Measurements from ENCODE around the gene HAS3. TPM values are rescaled to one million over a fixed set of nuclear protein-coding genes. Genes with fewer than 3 reads are reported as not detected.
"Not testable (repeated sequence)": the region's sequence is repeated elsewhere in the genome, so short reads cannot be mapped to it uniquely, and the experiment has no call there.

HAS3 gene
- total RNA-seq, 2 experiments from 2014 or later: 1.2 to 1.6 TPM

- ATAC-seq (ENCODE audit: low read depth) (no peak), DNase-seq (no peak)
- Mint-ChIP-seq H3K27ac (no peak overlapping the region), H3K4me1 (peaks cover 7% of the 10 kb centered on the region), H3K27me3 (no peaks in the 10 kb centered on the region), H3K9me3 (no peaks in the 10 kb centered on the region), H3K4me3 (no peak overlapping the region), H3K36me3 (peaks cover 21% of the 10 kb centered on the region)
- POLR2A ChIA-PET: interaction anchor here (1.0 kb wide), 1 partner anchor 10 kb away, joined by 3 read pairs; the partner anchor contains the start of gene HAS3
Observed at GRCh38 chr16:69115837-69116236, 10.4 kb downstream of the HAS3 start.

GRCh38 chr16:69116256-69116875 is 10.9 kb downstream of the HAS3 start:
- Mint-ChIP-seq H3K9me3 (no peaks in the 10 kb centered on the region), H3K27me3 (no peaks in the 10 kb centered on the region), H3K36me3 (peaks cover 24% of the 10 kb centered on the region), H3K4me3 (no peak overlapping the region), H3K4me1 (peaks cover 7% of the 10 kb centered on the region), H3K27ac (no peak overlapping the region)
- ATAC-seq (ENCODE audit: low read depth) (no peak), DNase-seq (no peak)
- POLR2A ChIA-PET: interaction anchor here (0.5 to 1.0 kb wide), 2 partner anchors 11 to 591 kb away, joined by 3 to 4 read pairs; partner anchors contain the start of gene HAS3

- POLR2A ChIA-PET: no interaction called here
- H3K27me3 Mint-ChIP-seq: no peaks in the 10 kb centered on the region
- ATAC-seq (ENCODE audit: low read depth): no peak
- peaks cover 24% of the 10 kb centered on the region for H3K36me3 Mint-ChIP-seq
- H3K4me3 Mint-ChIP-seq: no peak overlapping the region
- DNase-seq: peak; percentile 7
- H3K4me1 Mint-ChIP-seq: peaks cover 7% of the 10 kb centered on the region
- H3K9me3 Mint-ChIP-seq: no peaks in the 10 kb centered on the region
- H3K27ac Mint-ChIP-seq: no peak overlapping the region
Observed at GRCh38 chr16:69116906-69117305, 11.5 kb downstream of the HAS3 start.

- Mint-ChIP-seq H3K4me3 (no peak overlapping the region), H3K27me3 (no peaks in the 10 kb centered on the region), H3K36me3 (peaks cover 24% of the 10 kb centered on the region), H3K4me1 (peaks cover 6% of the 10 kb centered on the region), H3K27ac (no peak overlapping the region), H3K9me3 (no peaks in the 10 kb centered on the region)
- POLR2A ChIA-PET: interaction anchor here (0.6 to 0.7 kb wide), 3 partner anchors 9 to 166 kb away, joined by 3 to 4 read pairs (median 3); no protein-coding TSS in a partner anchor
- no peak for ATAC-seq (ENCODE audit: low read depth)
- no peak for DNase-seq
Observed at GRCh38 chr16:69118468-69118867, 13.0 kb downstream of the HAS3 start.

GRCh38 chr16:69118994-69119393 is 13.5 kb downstream of the HAS3 start:
- H3K36me3 Mint-ChIP-seq: peaks cover 24% of the 10 kb centered on the region
- H3K4me1 Mint-ChIP-seq: peaks cover 6% of the 10 kb centered on the region
- H3K27ac Mint-ChIP-seq: no peak overlapping the region
- DNase-seq: no peak
- no peak overlapping the region for H3K4me3 Mint-ChIP-seq
- no peaks in the 10 kb centered on the region for H3K27me3 Mint-ChIP-seq
- POLR2A ChIA-PET: interaction anchor here (0.5 to 0.7 kb wide), 3 partner anchors 9 to 74 kb away, joined by 3 read pairs; no protein-coding TSS in a partner anchor
- no peak for ATAC-seq (ENCODE audit: low read depth)
- H3K9me3 Mint-ChIP-seq: no peaks in the 10 kb centered on the region

- DNase-seq: no peak
- POLR2A ChIA-PET: interaction anchor here (0.5 kb wide), 1 partner anchor 57 kb away, joined by 3 read pairs; no protein-coding TSS in a partner anchor
- H3K27me3 Mint-ChIP-seq: no peaks in the 10 kb centered on the region
- H3K36me3 Mint-ChIP-seq: peaks cover 26% of the 10 kb centered on the region
- no peak overlapping the region for H3K4me3 Mint-ChIP-seq
- H3K4me1 Mint-ChIP-seq: peaks cover 7% of the 10 kb centered on the region
- H3K27ac Mint-ChIP-seq: no peak overlapping the region
- ATAC-seq (ENCODE audit: low read depth): no peak
- H3K9me3 Mint-ChIP-seq: no peaks in the 10 kb centered on the region
Observed at GRCh38 chr16:69119536-69119935, 14.1 kb downstream of the HAS3 start.

GRCh38 chr16:69120096-69120664 is 14.7 kb downstream of the HAS3 start:
- Mint-ChIP-seq H3K4me1 (peaks cover 4% of the 10 kb centered on the region), H3K27me3 (no peaks in the 10 kb centered on the region), H3K9me3 (no peaks in the 10 kb centered on the region), H3K4me3 (no peak overlapping the region), H3K36me3 (peaks cover 26% of the 10 kb centered on the region), H3K27ac (no peak overlapping the region)
- ATAC-seq (ENCODE audit: low read depth): no peak
- POLR2A ChIA-PET: no interaction called here
- DNase-seq: peak; percentile 16

GRCh38 chr16:69123910-69124309 is 18.5 kb downstream of the HAS3 start:
- no peak overlapping the region for H3K4me3 Mint-ChIP-seq
- H3K27ac Mint-ChIP-seq: peak overlapping the region; percentile 44
- POLR2A ChIA-PET: interaction anchor here (0.6 to 1.2 kb wide), 5 partner anchors 9 to 420 kb away, joined by 3 to 8 read pairs (median 4); partner anchors contain the start of genes CHTF8 and UTP4
- no peaks in the 10 kb centered on the region for H3K27me3 Mint-ChIP-seq
- DNase-seq (no peak), ATAC-seq (ENCODE audit: low read depth) (peak; percentile 45)
- peaks cover 17% of the 10 kb centered on the region for H3K36me3 Mint-ChIP-seq
- peaks cover 12% of the 10 kb centered on the region for H3K4me1 Mint-ChIP-seq
- H3K9me3 Mint-ChIP-seq: no peaks in the 10 kb centered on the region

- POLR2A ChIA-PET: interaction anchor here (0.6 to 1.2 kb wide), 4 partner anchors 8 to 421 kb away, joined by 3 to 4 read pairs (median 4); partner anchors contain the start of genes CHTF8 and UTP4
- H3K9me3 Mint-ChIP-seq; ATAC-seq (ENCODE audit: low read depth); H3K4me3 Mint-ChIP-seq; H3K27ac Mint-ChIP-seq; DNase-seq; H3K27me3 Mint-ChIP-seq: not testable (repeated sequence)
- peaks cover 12% of the 10 kb centered on the region for H3K36me3 Mint-ChIP-seq
- H3K4me1 Mint-ChIP-seq: peaks cover 12% of the 10 kb centered on the region
Observed at GRCh38 chr16:69124406-69124805, 19.0 kb downstream of the HAS3 start.

GRCh38 chr16:69124961-69125360 is 19.5 kb downstream of the HAS3 start:
- not testable (repeated sequence) for DNase-seq; H3K27me3 Mint-ChIP-seq; ATAC-seq (ENCODE audit: low read depth); H3K4me3 Mint-ChIP-seq; H3K27ac Mint-ChIP-seq; H3K9me3 Mint-ChIP-seq
- peaks cover 12% of the 10 kb centered on the region for H3K36me3 Mint-ChIP-seq
- peaks cover 14% of the 10 kb centered on the region for H3K4me1 Mint-ChIP-seq
- POLR2A ChIA-PET: interaction anchor here (1.2 kb wide), 1 partner anchor 278 kb away, joined by 4 read pairs; no protein-coding TSS in a partner anchor

GRCh38 chr16:69126221-69126620 is 20.8 kb downstream of the HAS3 start:
- DNase-seq (no peak), ATAC-seq (ENCODE audit: low read depth) (no peak)
- H3K4me3 Mint-ChIP-seq: no peak overlapping the region
- H3K27ac Mint-ChIP-seq: no peak overlapping the region
- POLR2A ChIA-PET: no interaction called here
- H3K9me3 Mint-ChIP-seq: no peaks in the 10 kb centered on the region
- H3K4me1 Mint-ChIP-seq: peaks cover 24% of the 10 kb centered on the region
- H3K27me3 Mint-ChIP-seq: no peaks in the 10 kb centered on the region
- H3K36me3 Mint-ChIP-seq: peaks cover 5% of the 10 kb centered on the region

- H3K27me3 Mint-ChIP-seq; ATAC-seq (ENCODE audit: low read depth); POLR2A ChIA-PET; DNase-seq; H3K36me3 Mint-ChIP-seq; H3K27ac Mint-ChIP-seq; H3K9me3 Mint-ChIP-seq; H3K4me3 Mint-ChIP-seq: not testable (repeated sequence)
- peaks cover 25% of the 10 kb centered on the region for H3K4me1 Mint-ChIP-seq
Observed at GRCh38 chr16:69126801-69127200, 21.3 kb downstream of the HAS3 start.

- H3K36me3 Mint-ChIP-seq: peaks cover 7% of the 10 kb centered on the region
- peaks cover 25% of the 10 kb centered on the region for H3K4me1 Mint-ChIP-seq
- H3K27me3 Mint-ChIP-seq: no peaks in the 10 kb centered on the region
- no peak overlapping the region for H3K4me3 Mint-ChIP-seq
- H3K9me3 Mint-ChIP-seq: no peaks in the 10 kb centered on the region
- DNase-seq: no peak
- POLR2A ChIA-PET: interaction anchor here (0.7 to 0.8 kb wide), 2 partner anchors 9 to 126 kb away, joined by 3 read pairs; no protein-coding TSS in a partner anchor
- H3K27ac Mint-ChIP-seq: no peak overlapping the region
- ATAC-seq (ENCODE audit: low read depth): no peak
Observed at GRCh38 chr16:69127966-69128510, 22.6 kb downstream of the HAS3 start.
